Endothelial cell of umbilical vein (primary cell): Measurements from ENCODE around the gene ZNF385B. TPM values are rescaled to one million over a fixed set of nuclear protein-coding genes. Genes with fewer than 3 reads are reported as not detected.

Experiments used
- BruUV-seq: library from RNA; stranded (reverse); fragments of 400-500 nt; replicated peaks from 2 replicates; lab custom pipeline; 2021; lab: Mats Ljungman, UMichigan
- CTCF ChIA-PET: fragments of 300-600, 350-600 bp; sonication (Branson Sonifier 250); formaldehyde crosslinking; loops from one replicate; lab custom pipeline; 2021; ENCODE audit warnings: antibody characterized with exemption, inconsistent platforms; lab: Charles Lee
- POLR2A ChIA-PET: fragments of 300-600, 350-600 bp; sonication (Branson Sonifier 250); formaldehyde crosslinking; loops from one replicate; lab custom pipeline; 2021; ENCODE audit warnings: antibody characterized with exemption, inconsistent platforms; lab: Charles Lee
- DNase-seq: peaks from one replicate; pipeline ENCODE4 v3.0.0-alpha.2; 2011; ENCODE audit warnings: low read depth, low spot score
- FAIRE-seq: peaks from 2 replicates; lab custom pipeline; 2011; peaks lifted over from hg19 to GRCh38; lab: Jason Lieb, UNC
- H2AFZ ChIP-seq: 2 replicates; pipeline ENCODE4 v1.6.0; 2012; ENCODE audit warnings: low read depth, low read length, control low read depth, inconsistent platforms
- H3K27ac ChIP-seq: 2 replicates; pipeline ENCODE4 v1.5.1; 2011; ENCODE audit warnings: low read depth, mild to moderate bottlenecking, control low read depth, low read length, moderate library complexity; ENCODE audit not compliant: insufficient read depth
- H3K27me3 ChIP-seq, 2 experiments: 2 replicates each; pipeline versions ENCODE4 v1.6.0 to v1.6.1; 2011; ENCODE audit warnings: low read length in 2 of 2, mixed read lengths in 1 of 2; ENCODE audit not compliant: control insufficient read depth in 2 of 2, insufficient read depth in 2 of 2
- H3K36me3 ChIP-seq, 2 experiments: 2 replicates in 1 of 2; 3 replicates in 1 of 2; pipeline ENCODE4 v1.5.1; 2011; ENCODE audit warnings: low read length in 2 of 2, mild to moderate bottlenecking in 1 of 2, moderate library complexity in 1 of 2; ENCODE audit not compliant: control insufficient read depth in 2 of 2, insufficient read depth in 2 of 2; ENCODE audit errors: extremely low read depth in 1 of 2
- H3K4me1 ChIP-seq: 3 replicates; pipeline ENCODE4 v1.5.1; 2011; ENCODE audit warnings: mild to moderate bottlenecking, low read length; ENCODE audit not compliant: control insufficient read depth, insufficient read depth; ENCODE audit errors: extremely low read depth
- H3K4me2 ChIP-seq: 2 replicates; pipeline ENCODE4 v1.6.1; 2011; ENCODE audit warnings: low read length, control low read depth, mixed read lengths; ENCODE audit not compliant: insufficient read depth
- H3K4me3 ChIP-seq, 3 experiments: fragments of 200-600 bp in 1 of 3; sonication (generic), shearing (Covaris generic) in 1 of 3; replicated peaks in 1 of 3; 2 replicates each; pipeline ENCODE4 v1.5.1; 2011 to 2016; ENCODE audit warnings: control low read depth in 3 of 3, low read length in 3 of 3, mild to moderate bottlenecking in 2 of 3, inconsistent platforms in 1 of 3, low read depth in 1 of 3, moderate library complexity in 1 of 3; ENCODE audit not compliant: insufficient read depth in 1 of 3
- H3K79me2 ChIP-seq: 2 replicates; pipeline ENCODE4 v1.6.0; 2012; ENCODE audit warnings: low read length, inconsistent platforms; ENCODE audit not compliant: control insufficient read depth, insufficient read depth
- H3K9ac ChIP-seq: replicated peaks from 2 replicates; pipeline ENCODE3; 2011; ENCODE audit warnings: low read length, control low read depth; ENCODE audit not compliant: insufficient read depth; ENCODE audit errors: extremely low read depth
- H3K9me1 ChIP-seq: replicated peaks from 3 replicates; pipeline ENCODE4 v1.6.0; 2011; ENCODE audit warnings: mild to moderate bottlenecking, low read length; ENCODE audit not compliant: control insufficient read depth, insufficient read depth; ENCODE audit errors: extremely low read depth
- H3K9me3 ChIP-seq: replicated peaks from 2 replicates; pipeline ENCODE4 v1.5.1; 2012; ENCODE audit warnings: low read length, inconsistent platforms; ENCODE audit not compliant: control insufficient read depth, insufficient read depth
- H4K20me1 ChIP-seq: replicated peaks from 2 replicates; pipeline ENCODE3; 2011; ENCODE audit warnings: mild to moderate bottlenecking, low read length; ENCODE audit not compliant: control insufficient read depth, insufficient read depth; ENCODE audit errors: extremely low read depth
- EZH2 ChIP-seq: IDR thresholded peaks from 2 replicates; pipeline ENCODE4 v1.6.1; 2012; ENCODE audit warnings: borderline replicate concordance, low read depth, mild to moderate bottlenecking, moderate library complexity, low read length, inconsistent platforms; ENCODE audit not compliant: severe bottlenecking
- GATA2 ChIP-seq: IDR thresholded peaks from 2 replicates; pipeline ENCODE4 v1.7.0; 2011; ENCODE audit warnings: low read depth, mild to moderate bottlenecking, moderate library complexity, mixed read lengths, low read length; ENCODE audit not compliant: insufficient read length, insufficient read depth
- JUN ChIP-seq: IDR thresholded peaks from 2 replicates; pipeline ENCODE4 v1.6.1; 2011; ENCODE audit warnings: borderline replicate concordance, low read depth; ENCODE audit not compliant: insufficient read length, insufficient read depth
- POLR2AphosphoS5 ChIP-seq: IDR thresholded peaks from 2 replicates; pipeline ENCODE4 v1.6.1; 2012; ENCODE audit warnings: low read depth, mild to moderate bottlenecking, control low read depth, low read length, moderate library complexity; ENCODE audit not compliant: insufficient read depth
- dilution Hi-C: fragments of 300-500 bp; cut with MboI; formaldehyde crosslinking; loops from one replicate; pipeline ENCODE4 v1.15.0; 2019; ENCODE audit warnings: low sequenced_read_pairs; ENCODE audit not compliant: extremely low pct_ligation_motif_present
- intact Hi-C: fragments of 100-400 bp; cut with micrococcal nuclease; formaldehyde crosslinking; loops from one replicate; pipeline ENCODE4 v1.10.0; 2022
- polyA plus RNA-seq, 4 experiments: library from polyadenylated mRNA; depleted of rRNA in 3 of 4; stranded (reverse) in 3 of 4; unstranded in 1 of 4; fragments of >200 nt; gene quantifications; 2 replicates each; pipeline versions ENCODE4 v1.2.1 to v1.2.3, GENCODE V29; 2011 to 2012; ENCODE audit warnings: missing spikeins in 1 of 4
- total RNA-seq: library from RNA; stranded (reverse); gene quantifications from 2 replicates; pipeline ENCODE4 v1.2.3, GENCODE V29; 2021
- TF ChIP-seq, protein P1 (sequence below): IDR thresholded peaks from 2 replicates; pipeline ENCODE4 v1.6.1; 2011; ENCODE audit not compliant: insufficient read depth, insufficient read length

ZNF385B gene
- total and polyA plus RNA-seq, 2 donors (not counting 3 experiments of a cell fraction or from before 2014, with no cell fraction given): not detected

DNA sequence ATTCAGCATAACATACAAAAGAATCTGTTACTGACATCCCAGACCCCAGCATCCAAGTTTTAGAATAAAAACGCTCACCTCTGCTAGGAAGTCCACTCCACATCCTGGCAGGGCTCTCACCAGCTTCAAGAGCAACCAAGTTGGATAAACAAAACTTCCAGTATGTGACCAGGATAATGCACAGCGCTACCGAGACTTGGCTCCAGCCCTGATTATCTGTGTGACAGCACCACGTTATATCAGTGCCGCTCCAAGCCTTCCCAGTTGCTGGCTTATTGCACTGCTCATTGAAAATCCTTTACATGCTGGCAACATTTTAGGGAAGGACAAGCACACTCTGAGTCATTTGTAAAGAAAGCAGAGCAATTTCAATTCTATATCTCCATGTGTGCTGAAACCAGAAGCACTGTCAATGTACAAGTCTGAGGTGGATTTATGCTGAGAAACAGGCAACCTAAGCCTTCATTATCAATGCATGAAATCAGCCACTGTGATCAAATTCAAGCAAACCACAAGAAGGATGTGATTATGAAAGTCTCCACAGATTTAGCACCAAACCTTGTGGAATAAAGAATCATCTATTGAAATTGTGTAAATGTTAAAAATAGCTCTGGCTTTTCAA is 115.7 kb downstream of the ZNF385B start:
- Histone ChIP-seq H3K27ac (no peak overlapping the region), H4K20me1 (no peaks in the 10 kb centered on the region), H3K9me3 (no peaks in the 10 kb centered on the region), H3K4me3 (no peak overlapping the region), H3K4me2 (no peak overlapping the region), H3K9ac (no peak overlapping the region), H2AFZ (no peak overlapping the region), H3K79me2 (no peaks in the 10 kb centered on the region), H3K27me3 (peaks cover 1 to 6% of the 10 kb centered on the region in 2 experiments), H3K9me1 (no peaks in the 10 kb centered on the region), H3K36me3 (no peaks in the 10 kb centered on the region), H3K4me1 (no peaks in the 10 kb centered on the region)
- CTCF ChIA-PET: interaction anchor here (1.3 to 3.4 kb wide), 2 partner anchors 8 to 335 kb away, joined by 3 to 10 read pairs; no protein-coding TSS in a partner anchor
- DNase-seq (no peak), FAIRE-seq (no peak)
- BruUV-seq: no TSS peak
- POLR2A ChIA-PET: no interaction called here
- dilution Hi-C loops: no loop called here
- no peak for TF ChIP-seq JUN
- no peak for TF ChIP-seq GATA2
- TF ChIP-seq EZH2: no peak
- TF ChIP-seq, protein P1, sequence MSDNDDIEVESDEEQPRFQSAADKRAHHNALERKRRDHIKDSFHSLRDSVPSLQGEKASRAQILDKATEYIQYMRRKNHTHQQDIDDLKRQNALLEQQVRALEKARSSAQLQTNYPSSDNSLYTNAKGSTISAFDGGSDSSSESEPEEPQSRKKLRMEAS: no peak
- intact Hi-C loops: loop anchor here (10.0 kb wide), 1 partner anchor 831 kb away; no protein-coding TSS in a partner anchor

GRCh38 chr2:179744401-179744800 is 117.0 kb downstream of the ZNF385B start:
- Histone ChIP-seq H3K4me1 (no peaks in the 10 kb centered on the region), H4K20me1 (no peaks in the 10 kb centered on the region), H3K4me3 (no peak overlapping the region), H2AFZ (no peak overlapping the region), H3K27ac (no peak overlapping the region), H3K79me2 (no peaks in the 10 kb centered on the region), H3K9me3 (no peaks in the 10 kb centered on the region), H3K36me3 (no peaks in the 10 kb centered on the region), H3K9me1 (no peaks in the 10 kb centered on the region), H3K4me2 (no peak overlapping the region), H3K9ac (no peak overlapping the region), H3K27me3 (peaks cover 1 to 6% of the 10 kb centered on the region in 2 experiments)
- FAIRE-seq (no peak), DNase-seq (no peak)
- dilution Hi-C loops (no loop called here), intact Hi-C loops (loop anchor here (10.0 kb wide), 1 partner anchor 830 kb away; no protein-coding TSS in a partner anchor)
- BruUV-seq: no TSS peak
- ChIA-PET POLR2A (no interaction called here), CTCF (interaction anchor here (0.7 to 1.5 kb wide), 3 partner anchors 526 to 984 kb away, joined by 3 to 6 read pairs (median 3); no protein-coding TSS in a partner anchor)
- no peak for TF ChIP-seq POLR2AphosphoS5
